HepG2 (cell line): ENCODE data around the gene CGB5. TPM values are rescaled to one million over a fixed set of nuclear protein-coding genes. Genes with fewer than 3 reads are reported as not detected.

Experiments
- ATAC-seq: fragments of 200-7000 bp; cut with Tn5 transposase; 3 replicates; pipeline ENCODE4 v1.9.1; 2020; ENCODE audit warnings: mild to moderate bottlenecking, moderate library complexity
- BruUV-seq: library from RNA; stranded (reverse); fragments of 400-500 nt; replicated peaks from 2 replicates; lab custom pipeline; 2021; lab: Mats Ljungman, UMichigan
- CTCF ChIA-PET: fragments of 300-600 bp; formaldehyde crosslinking; extraction: SDS; loops from one replicate; lab custom pipeline; 2021; ENCODE audit warnings: low total read pairs, inconsistent platforms, low intra/inter-chr PET ratio; lab: Yijun Ruan, JAX
- POLR2A ChIA-PET: fragments of 350-600 bp; sonication (Branson Sonifier 250); formaldehyde crosslinking; loops from one replicate; lab custom pipeline; 2020; ENCODE audit warnings: antibody characterized with exemption, inconsistent platforms; lab: Yijun Ruan, JAX
- DNase-seq: peaks from one replicate; pipeline ENCODE4 v3.0.0-alpha.2; 2015; ENCODE audit warnings: low spot score
- FAIRE-seq: peaks from 3 replicates; lab custom pipeline; 2011; peaks lifted over from hg19 to GRCh38; lab: Jason Lieb, UNC
- H2AFZ ChIP-seq: one replicate; pipeline ENCODE4 v1.6.1; 2011; ENCODE audit warnings: low read length, inconsistent platforms
- H3K27ac ChIP-seq: fragments of 300-600 bp; 3 replicates; pipeline ENCODE4 v1.8.0; 2011; ENCODE audit warnings: mixed run types, mild to moderate bottlenecking, mixed read lengths, low read length, inconsistent platforms; ENCODE audit not compliant: insufficient read depth; ENCODE audit errors: extremely low read length
- H3K27me3 ChIP-seq, 2 experiments: fragments of 200-600 bp in 1 of 2; 2 replicates in 1 of 2; 3 replicates in 1 of 2; pipeline versions ENCODE4 v1.6.0 to v1.8.0; 2011; ENCODE audit warnings: low read length in 2 of 2, mild to moderate bottlenecking in 2 of 2, moderate library complexity in 2 of 2, inconsistent platforms in 1 of 2; ENCODE audit not compliant: insufficient read depth in 2 of 2, control insufficient read depth in 1 of 2
- H3K36me3 ChIP-seq, 2 experiments: fragments of 200-600 bp in 1 of 2; replicated peaks in 1 of 2; 2 replicates in 1 of 2; 3 replicates in 1 of 2; pipeline versions ENCODE4 v1.5.1 to v1.8.0; 2011; ENCODE audit warnings: low read length in 2 of 2, inconsistent platforms in 1 of 2; ENCODE audit not compliant: insufficient read depth in 2 of 2, control insufficient read depth in 1 of 2
- H3K4me1 ChIP-seq: 2 replicates; pipeline ENCODE4 v1.5.1; 2012; ENCODE audit warnings: low read length, inconsistent platforms; ENCODE audit not compliant: insufficient read depth
- H3K4me2 ChIP-seq: 2 replicates; pipeline ENCODE4 v1.6.0; 2011; ENCODE audit warnings: low read depth, low read length, inconsistent platforms
- H3K4me3 ChIP-seq, 3 experiments: fragments of 200-600 bp in 1 of 3; sonication (generic), shearing (Covaris generic) in 1 of 3; replicated peaks in 1 of 3; 2 replicates each; pipeline ENCODE4 v1.5.1; 2011 to 2016; ENCODE audit warnings: low read length in 3 of 3, inconsistent platforms in 2 of 3, low read depth in 2 of 3, mild to moderate bottlenecking in 2 of 3, control low read depth in 1 of 3, mixed read lengths in 1 of 3; ENCODE audit not compliant: insufficient read depth in 1 of 3
- H3K79me2 ChIP-seq: one replicate; pipeline ENCODE4 v1.6.1; 2011; ENCODE audit warnings: low read length, inconsistent platforms; ENCODE audit not compliant: insufficient read depth
- H3K9ac ChIP-seq: 2 replicates; pipeline ENCODE4 v1.6.0; 2011; ENCODE audit warnings: mild to moderate bottlenecking, low read depth, low read length, inconsistent platforms; ENCODE audit not compliant: insufficient read depth
- H3K9me3 ChIP-seq: 2 replicates; pipeline ENCODE4 v1.5.1; 2012; ENCODE audit warnings: mild to moderate bottlenecking, low read length
- H4K20me1 ChIP-seq: 2 replicates; pipeline ENCODE4 v1.6.0; 2011; ENCODE audit warnings: inconsistent platforms, mild to moderate bottlenecking, low read length, moderate library complexity; ENCODE audit not compliant: insufficient read depth
- ARNTL ChIP-seq: sonication (generic); formaldehyde crosslinking; IDR thresholded peaks from 2 replicates; pipeline ENCODE4 v1.4.0; 2020; ENCODE audit warnings: mild to moderate bottlenecking, missing genetic modification reagents
- ETV5 ChIP-seq: IDR thresholded peaks from 2 replicates; pipeline ENCODE4 v1.6.1; 2018; ENCODE audit warnings: missing biosample characterization, missing genetic modification reagents, inconsistent platforms, borderline replicate concordance
- KAT2B ChIP-seq: fragments of 150-350 bp; IDR thresholded peaks from 2 replicates; pipeline ENCODE4 v1.6.1; 2014; ENCODE audit warnings: low read depth, low read length, borderline replicate concordance
- KDM4B ChIP-seq: sonication (generic); formaldehyde crosslinking; IDR thresholded peaks from 2 replicates; pipeline ENCODE4 v1.4.0; 2020; ENCODE audit warnings: missing genetic modification reagents
- NR2F2 ChIP-seq: IDR thresholded peaks from 2 replicates; pipeline ENCODE4 v1.6.1; 2012; ENCODE audit warnings: low read depth, inconsistent platforms, borderline replicate concordance
- POLR2G ChIP-seq: fragments of 200-400 bp; formaldehyde crosslinking; IDR thresholded peaks from 2 replicates; pipeline ENCODE4 v1.6.1; 2018; ENCODE audit warnings: mild to moderate bottlenecking, low read depth, low read length, moderate library complexity
- SMARCC2 ChIP-seq: fragments of 450-650 bp; IDR thresholded peaks from 2 replicates; pipeline ENCODE4 v1.6.1; 2017; ENCODE audit warnings: antibody characterized with exemption, mild to moderate bottlenecking
- ZBTB42 ChIP-seq: sonication (generic); formaldehyde crosslinking; IDR thresholded peaks from 2 replicates; pipeline ENCODE4 v1.5.0; 2020; ENCODE audit warnings: mild to moderate bottlenecking, missing genetic modification reagents
- ZMAT3 ChIP-seq: sonication (generic); formaldehyde crosslinking; conservative IDR thresholded peaks from 2 replicates; pipeline ENCODE4 v1.7.0; 2021; ENCODE audit warnings: missing genetic modification reagents
- ZNF263 ChIP-seq: sonication (generic); formaldehyde crosslinking; IDR thresholded peaks from 2 replicates; pipeline ENCODE4 v1.4.0; 2020; ENCODE audit warnings: missing genetic modification reagents
- ZNF431 ChIP-seq: sonication (generic); formaldehyde crosslinking; IDR thresholded peaks from 2 replicates; pipeline ENCODE4 v1.9.0; 2022; ENCODE audit warnings: missing genetic modification reagents, low read depth, mild to moderate bottlenecking, borderline replicate concordance
- ZNF7 ChIP-seq: IDR thresholded peaks from 2 replicates; pipeline ENCODE4 v1.6.1; 2016; ENCODE audit warnings: missing biosample characterization, missing genetic modification reagents
- ZNF747 ChIP-seq: sonication (generic); formaldehyde crosslinking; IDR thresholded peaks from 2 replicates; pipeline ENCODE4 v1.8.1; 2023; ENCODE audit warnings: missing genetic modification reagents, mild to moderate bottlenecking, borderline replicate concordance
- ZNF773 ChIP-seq: sonication (generic); formaldehyde crosslinking; IDR thresholded peaks from 2 replicates; pipeline ENCODE4 v1.4.0; 2020; ENCODE audit warnings: missing genetic modification reagents, borderline replicate concordance
- ZNF883 ChIP-seq: sonication (generic); formaldehyde crosslinking; IDR thresholded peaks from 2 replicates; pipeline ENCODE4 v1.5.1; 2020; ENCODE audit warnings: mild to moderate bottlenecking, missing genetic modification reagents; ENCODE audit errors: not compliant biosample characterization
- WGBS: methylation state at CpG from one replicate; pipeline ENCODE4 v1.1.6; 2017; ENCODE audit warnings: low lambda C conversion rate; 5-methylcytosine and 5-hydroxymethylcytosine counted together
- in situ Hi-C: cut with HindIII; loops from 2 replicates; pipeline ENCODE4 v1.10.0; 2017; ENCODE audit warnings: low pct_unique_long_range_greater_than_20kb; ENCODE audit not compliant: extremely low pct_ligation_motif_present
- intact Hi-C: fragments of 100-400 bp; cut with micrococcal nuclease; formaldehyde crosslinking; loops from one replicate; pipeline ENCODE4 v1.10.0; 2022; ENCODE audit not compliant: unreplicated experiment
- polyA plus RNA-seq, 8 experiments: library from polyadenylated mRNA; depleted of rRNA in 3 of 8; stranded (reverse) in 7 of 8; unstranded in 1 of 8; fragments of >200 nt; fragmentation: Illumina TruSeq in 4 of 8; extraction: Trizol in 4 of 8; gene quantifications; 2 replicates each; pipeline versions ENCODE4 v1.2.1 to v1.2.3, GENCODE V29; 2011 to 2016; ENCODE audit warnings: low read depth in 4 of 8, missing spikeins in 1 of 8, mixed read lengths in 1 of 8; ENCODE audit not compliant: insufficient read depth in 1 of 8
- total RNA-seq, 5 experiments: library from RNA; depleted of rRNA; stranded (reverse); fragments of >200 nt; fragmentation: Illumina TruSeq; extraction: Trizol; gene quantifications; 2 replicates each; pipeline ENCODE4 v1.2.3, GENCODE V29; 2016; ENCODE audit warnings: low read depth in 1 of 5
- TF ChIP-seq, protein P1 (sequence below): sonication (generic); formaldehyde crosslinking; IDR thresholded peaks from 2 replicates; pipeline ENCODE4 v1.8.1; 2023; ENCODE audit warnings: missing genetic modification reagents, mild to moderate bottlenecking, borderline replicate concordance
- TF ChIP-seq, protein P2 (sequence below): sonication (generic); formaldehyde crosslinking; IDR thresholded peaks from 2 replicates; pipeline ENCODE4 v1.5.1; 2020; ENCODE audit warnings: mild to moderate bottlenecking, missing genetic modification reagents, moderate library complexity
- TF ChIP-seq, protein P3 (sequence below): sonication (generic); formaldehyde crosslinking; IDR thresholded peaks from 2 replicates; pipeline ENCODE4 v1.5.0; 2020; ENCODE audit warnings: missing genetic modification reagents

CGB5 gene
- total and polyA plus RNA-seq, 2 of the 13 experiments (the other 11 are each of a cell fraction or from before 2014, with no cell fraction given), result not detected

DNA sequence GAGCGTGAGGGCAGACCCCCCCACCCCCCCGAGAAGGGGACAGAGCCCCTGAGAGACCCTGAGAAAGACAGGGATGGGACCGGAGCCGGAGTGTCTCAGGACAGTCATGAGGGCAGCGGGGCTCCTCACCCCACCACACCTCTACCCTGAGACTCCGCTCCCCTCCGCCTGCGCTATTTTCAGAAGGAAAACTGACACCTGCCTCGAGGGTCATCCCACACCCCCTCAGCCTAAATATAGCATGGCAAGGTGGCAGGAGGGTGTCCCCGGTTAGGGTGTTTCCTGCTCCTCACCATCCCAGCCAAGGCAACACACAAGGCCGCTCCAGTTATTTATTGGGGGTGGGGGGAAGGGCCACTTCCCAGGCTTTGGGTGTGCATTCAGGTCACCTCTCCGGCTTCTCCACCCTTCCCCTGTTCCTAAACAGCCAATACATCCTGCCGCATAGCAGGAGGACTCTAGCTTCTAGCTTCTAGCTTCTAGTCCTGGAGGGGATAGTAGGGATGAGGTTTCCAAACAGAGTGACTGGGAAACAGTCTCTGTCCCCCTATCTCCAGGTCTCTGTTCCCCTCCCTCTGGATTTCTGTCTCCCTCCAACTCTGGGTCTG, 22.4 kb downstream of the CGB5 start:
- WGBS, result 32% methylated on average over 7 of the region's 13 CpGs
- CTCF ChIA-PET, result no interaction called here

DNA sequence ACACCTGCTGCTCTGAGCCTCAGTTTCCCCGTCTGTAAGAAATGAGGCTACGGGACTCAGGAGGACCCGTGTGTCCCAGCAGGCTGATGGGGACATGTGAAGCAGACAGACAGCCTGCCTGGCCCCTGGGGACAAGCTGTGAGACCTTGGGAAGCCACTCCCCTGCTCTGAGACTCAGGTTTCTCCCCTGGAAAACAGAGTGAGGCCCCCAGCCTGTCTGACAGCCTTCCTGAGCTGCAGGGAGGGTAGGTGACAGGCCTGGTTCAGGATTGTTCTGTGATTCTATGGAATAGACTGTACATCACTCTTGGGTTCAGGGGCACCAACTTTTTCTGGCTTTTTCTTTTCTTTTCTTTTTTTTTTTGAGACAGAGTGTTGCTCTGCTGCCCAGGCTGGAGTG, 23.9 kb downstream of the CGB5 start:
- CTCF ChIA-PET, result no interaction called here
- no peak overlapping the region for H3K27ac ChIP-seq
- peaks cover 8% of the 10 kb centered on the region; the same call in 1 of the 2 replicates for H3K4me1 ChIP-seq
- no TSS peak for BruUV-seq
- no peaks in the 10 kb centered on the region for H3K36me3 ChIP-seq
- H3K27me3 ChIP-seq, result peaks cover 3 to 43% of the 10 kb centered on the region in 2 experiments; a peak in 4 of 5 replicates
- no peak overlapping the region for H3K4me2 ChIP-seq
- no peaks in the 10 kb centered on the region for H3K9me3 ChIP-seq
- no peak for DNase-seq
- no peak overlapping the region for H3K4me3 ChIP-seq
- WGBS, result no CpG with 5 or more reads among the region's 3 CpGs
- in situ Hi-C loops, result no loop called here
- H4K20me1 ChIP-seq, result no peaks in the 10 kb centered on the region
- no peaks in the 10 kb centered on the region for H3K79me2 ChIP-seq
- TF ChIP-seq KAT2B (no peak), NR2F2 (no peak), ZNF431 (CRISPR knock-in tag) (no peak), ZBTB42 (no peak), ZNF747 (CRISPR knock-in tag) (no peak), SMARCC2 (no peak), ZNF773 (no peak), ZNF7 (no peak), ETV5 (CRISPR knock-in tag) (no peak), ARNTL (CRISPR knock-in tag) (no peak), ZNF883 (CRISPR knock-in tag) (no peak)
- TF ChIP-seq, protein P1, sequence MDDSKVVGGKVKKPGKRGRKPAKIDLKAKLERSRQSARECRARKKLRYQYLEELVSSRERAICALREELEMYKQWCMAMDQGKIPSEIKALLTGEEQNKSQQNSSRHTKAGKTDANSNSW (CRISPR knock-in tag), result no peak
- TF ChIP-seq, protein P2, sequence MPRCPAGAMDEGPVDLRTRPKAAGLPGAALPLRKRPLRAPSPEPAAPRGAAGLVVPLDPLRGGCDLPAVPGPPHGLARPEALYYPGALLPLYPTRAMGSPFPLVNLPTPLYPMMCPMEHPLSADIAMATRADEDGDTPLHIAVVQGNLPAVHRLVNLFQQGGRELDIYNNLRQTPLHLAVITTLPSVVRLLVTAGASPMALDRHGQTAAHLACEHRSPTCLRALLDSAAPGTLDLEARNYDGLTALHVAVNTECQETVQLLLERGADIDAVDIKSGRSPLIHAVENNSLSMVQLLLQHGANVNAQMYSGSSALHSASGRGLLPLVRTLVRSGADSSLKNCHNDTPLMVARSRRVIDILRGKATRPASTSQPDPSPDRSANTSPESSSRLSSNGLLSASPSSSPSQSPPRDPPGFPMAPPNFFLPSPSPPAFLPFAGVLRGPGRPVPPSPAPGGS (CRISPR knock-in tag), result no peak
- TF ChIP-seq, protein P3, sequence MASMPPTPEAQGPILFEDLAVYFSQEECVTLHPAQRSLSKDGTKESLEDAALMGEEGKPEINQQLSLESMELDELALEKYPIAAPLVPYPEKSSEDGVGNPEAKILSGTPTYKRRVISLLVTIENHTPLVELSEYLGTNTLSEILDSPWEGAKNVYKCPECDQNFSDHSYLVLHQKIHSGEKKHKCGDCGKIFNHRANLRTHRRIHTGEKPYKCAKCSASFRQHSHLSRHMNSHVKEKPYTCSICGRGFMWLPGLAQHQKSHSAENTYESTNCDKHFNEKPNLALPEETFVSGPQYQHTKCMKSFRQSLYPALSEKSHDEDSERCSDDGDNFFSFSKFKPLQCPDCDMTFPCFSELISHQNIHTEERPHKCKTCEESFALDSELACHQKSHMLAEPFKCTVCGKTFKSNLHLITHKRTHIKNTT, result no peak
- no peak for ATAC-seq
- FAIRE-seq, result no peak
- no peak overlapping the region for H2AFZ ChIP-seq
- POLR2A ChIA-PET, result no interaction called here
- H3K9ac ChIP-seq, result no peak overlapping the region
- intact Hi-C loops, result no loop called here

More for the DNA sequence above, 22.4 kb downstream of the CGB5 start:
- peaks cover 3 to 47% of the 10 kb centered on the region in 2 experiments; a peak in 4 of 5 replicates for H3K27me3 ChIP-seq
- no peaks in the 10 kb centered on the region for H3K9me3 ChIP-seq
- BruUV-seq, result no TSS peak
- DNase-seq (no peak), ATAC-seq (no peak; the same call in 2 of the 3 replicates), FAIRE-seq (no peak)
- no peaks in the 10 kb centered on the region for H3K79me2 ChIP-seq
- no peak overlapping the region for H3K27ac ChIP-seq
- H4K20me1 ChIP-seq, result no peaks in the 10 kb centered on the region
- H3K4me1 ChIP-seq, result peaks cover 8% of the 10 kb centered on the region; the same call in 1 of the 2 replicates
- H3K4me3 ChIP-seq, result no peak overlapping the region
- no peak for TF ChIP-seq ZNF263
- no peak for TF ChIP-seq ZMAT3 (CRISPR knock-in tag)
- no peak for TF ChIP-seq KDM4B
- no peak for TF ChIP-seq POLR2G
- no peak overlapping the region for H3K9ac ChIP-seq
- intact Hi-C loops (no loop called here), in situ Hi-C loops (no loop called here)
- POLR2A ChIA-PET, result interaction anchor here (0.5 kb wide), 1 partner anchor 158 kb away, joined by 5 read pairs; no protein-coding TSS in a partner anchor
- H2AFZ ChIP-seq, result no peak overlapping the region
- no peak overlapping the region for H3K4me2 ChIP-seq
- no peaks in the 10 kb centered on the region for H3K36me3 ChIP-seq
